NCI-H82 treated with DMSO at 0.1 percent for 48 hours (cell line): Measurements from ENCODE around the gene JAKMIP1.

Experiments used
- DNase-seq: peaks from one replicate; lab custom pipeline; 2025; ENCODE audit not compliant: unreplicated experiment; lab: John Stamatoyannopoulos, UW

Gene JAKMIP1

GRCh38 chr4:5976431-5976830 lies 223.9 kb downstream of the JAKMIP1 start:
- no peak for DNase-seq
